PC-9 (cell line): Measurements from ENCODE around the gene MRPL32. TPM values are rescaled to one million over a fixed set of nuclear protein-coding genes. Genes with fewer than 3 reads are reported as not detected.

ENCODE experiments used
- BruUV-seq: library from RNA; stranded (reverse); fragments of 400-500 nt; replicated peaks from 2 replicates; lab custom pipeline; 2021; lab: Mats Ljungman, UMichigan
- CTCF ChIA-PET: fragments of 300-600 bp; sonication (Branson Sonifier 250); formaldehyde crosslinking; loops from one replicate; lab custom pipeline; 2022; ENCODE audit warnings: antibody characterized with exemption; lab: Charles Lee
- POLR2A ChIA-PET: fragments of 300-600 bp; sonication (Branson Sonifier 250); formaldehyde crosslinking; loops from one replicate; lab custom pipeline; 2022; ENCODE audit warnings: antibody characterized with exemption; ENCODE audit not compliant: unreplicated experiment; lab: Charles Lee
- DNase-seq, 2 experiments: peaks; one replicate each; pipeline versions ENCODE4 v3.0.0 to v3.0.0-alpha.2; 2015 to 2022; ENCODE audit warnings: mixed read lengths in 1 of 2
- H2AFZ ChIP-seq: fragments of 200-600 bp; sonication (generic); 2 replicates; pipeline ENCODE4 v1.8.1; 2017; ENCODE audit warnings: antibody characterized with exemption
- H3F3A ChIP-seq: fragments of 200-600 bp; sonication (generic); 2 replicates; pipeline ENCODE4 v1.8.1; 2017; ENCODE audit warnings: antibody characterized with exemption, mild to moderate bottlenecking, low read depth; ENCODE audit not compliant: insufficient read depth
- H3K27ac ChIP-seq: fragments of 200-600 bp; sonication (generic); 2 replicates; pipeline ENCODE4 v1.6.1; 2016; ENCODE audit warnings: mixed run types
- H3K27me3 ChIP-seq: fragments of 200-600 bp; sonication (generic); 2 replicates; pipeline ENCODE4 v1.6.1; 2016; ENCODE audit warnings: low read depth, mixed run types; ENCODE audit not compliant: insufficient read depth
- H3K36me3 ChIP-seq: fragments of 200-600 bp; sonication (generic); 2 replicates; pipeline ENCODE4 v1.6.1; 2016; ENCODE audit warnings: low read depth, mixed run types
- H3K4me1 ChIP-seq: fragments of 200-600 bp; sonication (generic); replicated peaks from 2 replicates; pipeline ENCODE4 v1.6.1; 2016; ENCODE audit warnings: mixed run types; ENCODE audit not compliant: insufficient read depth
- H3K4me2 ChIP-seq: fragments of 200-600 bp; sonication (generic); 2 replicates; pipeline ENCODE4 v1.6.1; 2017; ENCODE audit warnings: mixed run types
- H3K4me3 ChIP-seq: fragments of 200-600 bp; sonication (generic); 2 replicates; pipeline ENCODE4 v1.6.1; 2016; ENCODE audit warnings: mixed run types
- H3K79me2 ChIP-seq: fragments of 200-600 bp; sonication (generic); 2 replicates; pipeline ENCODE4 v1.6.1; 2017; ENCODE audit warnings: low read depth, mixed run types
- H3K9me2 ChIP-seq: fragments of 200-600 bp; sonication (generic); 2 replicates; pipeline ENCODE4 v1.8.1; 2017; ENCODE audit warnings: mild to moderate bottlenecking; ENCODE audit not compliant: insufficient read depth
- H3K9me3 ChIP-seq: fragments of 200-600 bp; sonication (generic); 2 replicates; pipeline ENCODE4 v1.8.1; 2016; ENCODE audit warnings: low read depth; ENCODE audit not compliant: insufficient read depth
- H4K20me1 ChIP-seq: fragments of 200-600 bp; sonication (generic); 2 replicates; pipeline ENCODE4 v1.8.1; 2017; ENCODE audit not compliant: insufficient read depth
- CTCF ChIP-seq: fragments of 200-600 bp; sonication (generic); conservative IDR thresholded peaks from 2 replicates; pipeline ENCODE4 v1.6.1; 2017; ENCODE audit warnings: mixed run types, antibody characterized with exemption, mild to moderate bottlenecking, moderate library complexity
- EZH2 ChIP-seq: fragments of 200-600 bp; sonication (generic); IDR thresholded peaks from 2 replicates; pipeline ENCODE4 v1.8.0; 2017; ENCODE audit warnings: antibody characterized with exemption, low read depth
- intact Hi-C: fragments of 100-400 bp; cut with micrococcal nuclease; formaldehyde crosslinking; loops from one replicate; pipeline ENCODE4 v1.10.0; 2022; ENCODE audit not compliant: unreplicated experiment
- total RNA-seq: library from RNA; stranded (reverse); gene quantifications from 2 replicates; pipeline ENCODE4 v1.2.3, GENCODE V29; 2021

The MRPL32 gene
- total RNA-seq, 1 experiment from 2014 or later: 50.6 TPM

DNA sequence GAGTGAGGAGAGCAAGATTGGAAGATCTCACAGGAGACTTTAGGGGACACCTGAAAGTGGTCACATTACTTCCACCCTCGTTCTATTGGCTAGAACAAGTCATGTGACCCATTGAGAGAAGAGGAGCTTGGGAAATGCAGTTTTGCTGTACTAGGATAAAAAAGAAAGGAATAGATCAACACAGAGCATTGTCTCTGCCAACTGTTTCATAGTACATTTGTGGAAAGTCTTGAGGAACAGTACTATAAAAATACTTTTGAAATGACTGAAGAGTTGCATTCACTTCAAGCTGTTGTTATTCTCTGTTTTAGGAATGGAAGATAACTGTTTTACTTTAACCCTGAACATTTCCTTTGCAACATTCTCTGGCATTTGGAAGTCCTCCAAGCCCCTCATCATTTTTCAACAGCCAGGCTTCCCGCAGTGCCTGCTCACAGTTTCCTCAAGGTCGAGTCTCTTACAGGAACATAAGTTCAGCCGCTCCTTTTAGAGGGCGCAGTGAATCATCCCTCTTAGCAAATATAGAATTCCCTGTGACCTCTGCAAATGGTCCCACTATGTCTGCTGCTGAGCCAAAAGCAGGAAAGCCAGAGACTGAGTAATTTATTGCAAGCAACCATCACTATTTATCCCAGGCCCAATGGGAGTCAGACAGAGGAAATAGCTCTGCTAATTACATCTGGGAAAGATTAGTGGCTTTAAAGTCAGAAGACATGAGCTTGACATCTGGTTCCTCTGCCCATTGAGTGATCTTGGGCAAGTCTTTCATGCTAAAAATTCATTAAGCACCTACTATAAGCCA, 40.7 kb downstream of the MRPL32 start:
- no peak overlapping the region for H3K4me2 ChIP-seq
- H4K20me1 ChIP-seq: no peaks in the 10 kb centered on the region
- no peaks in the 10 kb centered on the region for H3K9me3 ChIP-seq
- H3F3A ChIP-seq: no peaks in the 10 kb centered on the region
- no peak overlapping the region for H3K27ac ChIP-seq
- H2AFZ ChIP-seq: no peak overlapping the region
- TF ChIP-seq EZH2 (no peak), CTCF (no peak)
- H3K9me2 ChIP-seq: no peaks in the 10 kb centered on the region
- H3K36me3 ChIP-seq: no peaks in the 10 kb centered on the region
- CTCF ChIA-PET: no interaction called here
- DNase-seq: no peak
- no peaks in the 10 kb centered on the region for H3K4me1 ChIP-seq
- peaks cover 27% of the 10 kb centered on the region; the same call in 1 of the 2 replicates for H3K27me3 ChIP-seq
- H3K4me3 ChIP-seq: no peak overlapping the region
- intact Hi-C loops: no loop called here
- no TSS peak for BruUV-seq
- POLR2A ChIA-PET: no interaction called here
- no peaks in the 10 kb centered on the region for H3K79me2 ChIP-seq

- no peaks in the 10 kb centered on the region for H3F3A ChIP-seq
- ChIA-PET CTCF (no interaction called here), POLR2A (no interaction called here)
- TF ChIP-seq EZH2 (no peak), CTCF (no peak)
- H3K27ac ChIP-seq: no peak overlapping the region
- no peaks in the 10 kb centered on the region for H3K9me2 ChIP-seq
- H3K4me1 ChIP-seq: no peaks in the 10 kb centered on the region
- BruUV-seq: no TSS peak
- no peaks in the 10 kb centered on the region for H4K20me1 ChIP-seq
- no peak overlapping the region for H3K4me2 ChIP-seq
- no peak for DNase-seq
- no peak overlapping the region for H3K4me3 ChIP-seq
- intact Hi-C loops: no loop called here
- peaks cover 28% of the 10 kb centered on the region; the same call in 1 of the 2 replicates for H3K27me3 ChIP-seq
- no peaks in the 10 kb centered on the region for H3K36me3 ChIP-seq
- H3K9me3 ChIP-seq: no peaks in the 10 kb centered on the region
- no peaks in the 10 kb centered on the region for H3K79me2 ChIP-seq
- H2AFZ ChIP-seq: no peak overlapping the region
Observed at GRCh38 chr7:42976371-42976770, 44.2 kb downstream of the MRPL32 start.

GRCh38 chr7:42978496-42978895, 46.3 kb downstream of the MRPL32 start:
- no peak overlapping the region for H3K27ac ChIP-seq
- no peak overlapping the region for H3K4me2 ChIP-seq
- CTCF ChIA-PET: no interaction called here
- H3K9me2 ChIP-seq: no peaks in the 10 kb centered on the region
- H3K27me3 ChIP-seq: peaks cover 23% of the 10 kb centered on the region; the same call in 1 of the 2 replicates
- BruUV-seq: no TSS peak
- POLR2A ChIA-PET: no interaction called here
- H3K4me1 ChIP-seq: no peaks in the 10 kb centered on the region
- H3K4me3 ChIP-seq: no peak overlapping the region
- H3K79me2 ChIP-seq: no peaks in the 10 kb centered on the region
- H4K20me1 ChIP-seq: no peaks in the 10 kb centered on the region
- no peak for DNase-seq
- no peak overlapping the region for H2AFZ ChIP-seq
- H3F3A ChIP-seq: no peaks in the 10 kb centered on the region
- no peak for TF ChIP-seq CTCF
- no peak for TF ChIP-seq EZH2
- no peaks in the 10 kb centered on the region for H3K36me3 ChIP-seq
- intact Hi-C loops: no loop called here
- no peaks in the 10 kb centered on the region for H3K9me3 ChIP-seq
